GM12892 (cell line): ENCODE measurements around the gene MYH2. TPM values are rescaled to one million over a fixed set of nuclear protein-coding genes. Genes with fewer than 3 reads are reported as not detected.
"Not testable (repeated sequence)": the region's sequence is repeated elsewhere in the genome, so short reads cannot be mapped to it uniquely, and the experiment has no call there.

ENCODE experiments used
- DNase-seq: peaks from one replicate; pipeline ENCODE4 v3.0.0; 2011; ENCODE audit not compliant: insufficient read length
- FAIRE-seq: peaks from 2 replicates; lab custom pipeline; 2011; peaks lifted over from hg19 to GRCh38; lab: Jason Lieb, UNC
- POLR2A ChIP-seq: IDR thresholded peaks from 2 replicates; pipeline ENCODE4 v1.6.1; 2011; ENCODE audit warnings: low read depth, low read length, control low read depth
- POLR2AphosphoS5 ChIP-seq: IDR thresholded peaks from 2 replicates; pipeline ENCODE4 v1.6.1; 2011; ENCODE audit warnings: low read depth, low read length, control low read depth
- TAF1 ChIP-seq: IDR thresholded peaks from 2 replicates; pipeline ENCODE4 v1.6.1; 2011; ENCODE audit warnings: low read depth, mild to moderate bottlenecking, control low read depth, low read length, borderline replicate concordance
- polyA plus RNA-seq: library from polyadenylated mRNA; unstranded; fragments of >200 nt; gene quantifications from one replicate; pipeline ENCODE4 v1.2.1, GENCODE V29; 2012; ENCODE audit warnings: missing spikeins, inconsistent platforms; ENCODE audit not compliant: missing spikeins

MYH2 gene
- polyA plus RNA-seq, result not detected

- FAIRE-seq, result no peak
- no peak for TF ChIP-seq POLR2A
- TF ChIP-seq TAF1, result no peak
- no peak for TF ChIP-seq POLR2AphosphoS5
- no peak for DNase-seq
Observed at GRCh38 chr17:10549096-10549842, at the start of gene MYH2. TSS of gene MYH2 (minus strand) at chr17:10549658. CDS start at chr17:10547920, 1,738 bp downstream.

- FAIRE-seq, result no peak
- DNase-seq, result no peak
- TF ChIP-seq POLR2AphosphoS5 (no peak), TAF1 (no peak), POLR2A (no peak)
Observed at GRCh38 chr17:10598621-10599020, 49.2 kb upstream of the MYH2 start.

GRCh38 chr17:10589553-10590145, 40.2 kb upstream of the MYH2 start:
- no peak for TF ChIP-seq POLR2AphosphoS5
- FAIRE-seq (no peak), DNase-seq (no peak)

DNA sequence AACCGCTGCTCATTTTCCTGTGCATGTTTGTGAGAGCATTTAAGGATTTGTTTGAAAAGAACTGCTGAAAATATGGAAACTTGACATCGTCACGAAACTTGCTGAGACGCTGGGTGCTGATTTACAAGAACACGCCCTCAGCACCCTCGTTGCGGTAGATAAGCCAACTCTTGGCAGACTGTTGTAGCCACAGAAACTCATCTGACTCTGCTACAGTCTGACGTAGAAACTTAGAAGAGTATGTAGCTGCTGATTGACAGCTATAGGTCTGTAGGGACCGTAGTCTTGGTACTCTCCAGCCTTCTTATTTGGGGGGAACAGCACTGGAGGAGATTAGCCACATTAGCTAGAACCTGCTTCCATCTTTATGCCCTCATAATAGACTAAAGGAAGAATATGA, 36.1 kb upstream of the MYH2 start:
- no peak for TF ChIP-seq POLR2AphosphoS5
- TF ChIP-seq POLR2A, result no peak
- TF ChIP-seq TAF1, result no peak
- no peak for FAIRE-seq
- no peak for DNase-seq

GRCh38 chr17:10583834-10584233, 34.4 kb upstream of the MYH2 start:
- FAIRE-seq (no peak), DNase-seq (no peak)
- no peak for TF ChIP-seq POLR2AphosphoS5
- no peak for TF ChIP-seq POLR2A
- TF ChIP-seq TAF1, result no peak

- DNase-seq, result no peak
- no peak for FAIRE-seq
- no peak for TF ChIP-seq POLR2AphosphoS5
- no peak for TF ChIP-seq TAF1
- no peak for TF ChIP-seq POLR2A
Observed at GRCh38 chr17:10579270-10579669, 29.8 kb upstream of the MYH2 start.

DNA sequence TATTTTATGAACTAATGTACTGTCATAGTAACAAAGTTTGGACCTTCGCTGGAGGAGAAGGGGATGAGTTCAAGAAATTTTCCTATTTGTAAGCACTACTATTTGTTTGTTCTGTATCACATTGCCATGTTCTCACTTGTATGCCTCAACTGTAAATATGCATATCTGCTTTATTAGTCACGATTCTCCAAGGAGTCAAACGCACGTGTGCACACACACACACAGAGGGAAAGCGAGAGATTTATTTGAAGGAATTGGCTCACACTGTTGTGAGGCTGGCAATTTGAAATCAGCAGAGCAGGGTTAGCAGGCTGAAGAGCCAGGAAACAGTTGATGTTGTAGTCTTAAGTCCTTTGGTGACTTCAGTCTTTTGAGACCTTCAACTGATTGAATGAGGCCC, 24.9 kb upstream of the MYH2 start:
- DNase-seq, result no peak
- TF ChIP-seq POLR2AphosphoS5, result no peak
- TF ChIP-seq POLR2A, result no peak
- TF ChIP-seq TAF1, result no peak
- FAIRE-seq, result no peak

- no peak for TF ChIP-seq TAF1
- no peak for TF ChIP-seq POLR2A
- TF ChIP-seq POLR2AphosphoS5, result no peak
- FAIRE-seq (no peak), DNase-seq (no peak)
Observed at GRCh38 chr17:10563991-10564660, 14.7 kb upstream of the MYH2 start.

- TF ChIP-seq POLR2A (no peak), TAF1 (no peak), POLR2AphosphoS5 (no peak)
- no peak for FAIRE-seq
Observed at GRCh38 chr17:10558049-10558448, 8.6 kb upstream of the MYH2 start.

DNA sequence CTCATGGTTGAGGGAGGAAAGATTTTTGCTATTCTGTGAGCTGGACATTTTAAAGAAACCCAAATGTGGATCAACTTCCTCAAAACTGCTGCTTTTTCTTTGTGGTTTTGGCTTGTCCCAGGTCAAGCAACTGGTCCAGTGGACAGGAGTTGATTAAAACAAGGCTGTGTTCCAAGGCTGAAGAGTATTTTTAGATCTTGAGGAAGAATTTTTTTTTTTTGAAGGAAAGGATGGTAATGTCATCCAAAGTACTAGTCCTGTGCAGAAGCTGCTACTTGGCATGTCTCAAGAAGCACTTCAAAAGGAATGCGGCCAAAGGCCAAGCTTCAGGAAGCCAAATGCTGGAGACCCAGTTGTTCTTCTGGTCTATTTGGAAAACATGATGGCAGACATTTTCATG, 8.0 kb upstream of the MYH2 start:
- DNase-seq (no peak), FAIRE-seq (no peak)
- TF ChIP-seq TAF1, result no peak
- no peak for TF ChIP-seq POLR2AphosphoS5
- TF ChIP-seq POLR2A, result no peak

More at GRCh38 chr17:10558049-10558448, 8.6 kb upstream of the MYH2 start:
- no peak for DNase-seq

DNA sequence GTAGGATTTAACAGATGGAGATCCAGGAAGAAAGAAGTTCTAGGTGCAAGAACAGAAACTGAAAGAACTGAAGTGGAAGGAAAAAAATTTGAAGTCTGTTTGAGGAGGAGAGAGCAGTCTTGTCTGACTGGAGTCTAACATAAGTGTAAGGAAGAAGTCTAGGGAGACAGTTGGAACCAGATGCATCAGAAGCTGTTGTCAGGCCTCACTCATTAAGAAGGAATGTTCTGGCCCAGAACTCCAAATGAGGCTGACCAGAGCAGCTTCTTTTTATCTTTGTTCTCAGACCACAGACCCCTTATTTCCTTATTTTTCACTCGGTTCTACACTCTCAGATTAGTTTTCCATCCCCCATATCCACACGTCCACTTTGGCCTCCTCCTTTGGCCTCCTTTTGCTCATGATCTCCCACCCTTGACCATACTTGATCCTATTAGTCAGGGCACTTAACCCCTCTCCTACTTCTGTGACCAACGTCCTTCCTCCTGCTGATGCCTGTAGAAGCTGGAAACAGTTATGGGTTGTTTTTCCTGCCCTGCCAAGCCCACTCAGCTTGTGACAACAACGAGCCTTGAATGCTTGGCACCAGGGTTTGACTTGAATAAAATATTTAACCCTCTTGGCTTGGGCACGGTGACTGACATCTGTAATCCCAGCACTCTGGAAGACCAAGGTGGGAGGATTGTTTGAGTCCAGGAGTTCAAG, 7.0 kb upstream of the MYH2 start:
- DNase-seq (no peak), FAIRE-seq (no peak)
- TF ChIP-seq POLR2A (no peak), TAF1 (no peak), POLR2AphosphoS5 (no peak)

- TF ChIP-seq TAF1 (no peak), POLR2A (no peak), POLR2AphosphoS5 (no peak)
- FAIRE-seq (no peak), DNase-seq (no peak)
Observed at GRCh38 chr17:10550014-10550413, 556 bp upstream of the MYH2 start.

DNA sequence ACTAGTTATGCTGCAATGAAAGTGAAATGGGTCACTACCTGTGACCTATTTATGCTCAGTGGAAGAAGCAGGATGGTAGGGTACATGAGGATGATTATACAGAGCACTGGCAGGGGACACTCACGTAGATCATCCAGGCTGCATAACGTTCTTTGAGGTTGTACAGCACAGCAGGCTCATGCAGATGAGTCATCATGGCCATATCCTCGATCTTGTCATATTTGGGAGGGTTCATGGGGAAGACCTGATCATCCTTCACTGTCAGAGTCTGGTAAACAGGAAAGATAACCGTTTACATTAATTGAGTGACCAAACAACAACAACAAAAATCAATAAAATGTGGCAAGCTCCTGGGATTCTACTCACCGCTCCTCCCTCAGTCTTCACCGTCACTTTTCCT, 2.1 kb downstream of the MYH2 start:
- no peak for DNase-seq
- FAIRE-seq, result no peak
- TF ChIP-seq POLR2AphosphoS5, result no peak

DNA sequence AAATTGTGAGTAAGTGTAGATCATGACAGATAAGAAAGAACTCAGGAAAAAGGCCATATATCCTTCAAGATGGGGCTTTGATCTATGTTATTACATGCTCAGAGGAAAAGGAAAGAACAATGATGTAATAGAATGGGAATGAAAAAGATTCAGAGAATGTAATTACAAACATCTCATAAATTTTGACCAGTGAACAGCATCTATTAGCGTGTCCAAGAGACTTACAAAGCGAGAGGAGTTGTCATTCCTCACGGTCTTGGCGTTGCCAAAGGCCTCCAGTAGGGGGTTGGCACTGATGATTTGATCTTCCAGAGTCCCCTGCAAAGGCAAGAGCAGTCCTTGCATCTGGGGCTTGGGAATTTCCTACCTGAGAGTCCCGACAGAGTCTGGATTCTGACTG, 6.0 kb downstream of the MYH2 start:
- not testable (repeated sequence) for DNase-seq, FAIRE-seq

DNA sequence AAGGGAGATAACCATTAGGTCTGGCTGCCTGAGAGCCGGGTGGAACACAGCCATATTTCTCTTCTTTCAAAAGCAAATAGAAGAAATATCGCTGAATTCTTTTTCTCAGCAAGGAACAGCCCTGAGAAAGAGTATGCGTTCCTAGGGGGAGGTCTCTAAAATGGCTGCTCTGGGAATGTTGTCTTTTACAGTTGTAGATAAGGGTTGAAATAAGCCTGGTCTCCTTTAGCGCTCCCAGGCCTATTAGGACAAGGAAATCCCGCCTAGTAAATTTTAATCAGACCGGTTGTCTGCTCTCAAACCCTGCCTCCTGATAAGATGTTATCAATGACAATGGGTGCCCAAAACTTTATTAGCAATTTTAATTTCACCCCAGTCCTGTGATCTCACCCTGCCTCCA, 8.3 kb downstream of the MYH2 start:
- DNase-seq, FAIRE-seq: not testable (repeated sequence)
